ENCODE data around the gene ARHGEF39. TPM values are rescaled to one million over a fixed set of nuclear protein-coding genes. Genes with fewer than 3 reads are reported as not detected.

Gene ARHGEF39
- total RNA-seq, 1 donor from 2014 or later, result 28.0 TPM

- Mint-ChIP-seq H3K9me3 (no peaks in the 10 kb centered on the region), H3K27ac (ENCODE audit: unreplicated experiment) (no peak overlapping the region), H3K36me3 (ENCODE audit: low read depth) (peaks cover 30% of the 10 kb centered on the region), H3K27me3 (ENCODE audit: low read depth) (no peaks in the 10 kb centered on the region), H3K4me3 (no peak overlapping the region), H3K4me1 (no peaks in the 10 kb centered on the region)
- TF ChIP-seq CTCF (conservative IDR thresholded peaks at IDR 0.05), result no peak
- no peak for DNase-seq (ENCODE audit: low read depth, low spot score)
Observed at GRCh38 chr9:35711501-35712428, 46.8 kb upstream of the ARHGEF39 start.

- Mint-ChIP-seq H3K4me1 (no peaks in the 10 kb centered on the region), H3K4me3 (no peak overlapping the region), H3K36me3 (ENCODE audit: low read depth) (peaks cover 24% of the 10 kb centered on the region), H3K27me3 (ENCODE audit: low read depth) (no peaks in the 10 kb centered on the region), H3K27ac (ENCODE audit: unreplicated experiment) (no peak overlapping the region), H3K9me3 (no peaks in the 10 kb centered on the region)
- no peak for TF ChIP-seq CTCF (conservative IDR thresholded peaks at IDR 0.05)
- DNase-seq (ENCODE audit: low read depth, low spot score), result no peak
Observed at GRCh38 chr9:35710818-35711500, 46.0 kb upstream of the ARHGEF39 start.

- no peaks in the 10 kb centered on the region for H3K27me3 Mint-ChIP-seq (ENCODE audit: low read depth)
- DNase-seq (ENCODE audit: low read depth, low spot score), result no peak
- no peaks in the 10 kb centered on the region for H3K4me1 Mint-ChIP-seq
- no peak for TF ChIP-seq CTCF (conservative IDR thresholded peaks at IDR 0.05)
- peaks cover 31% of the 10 kb centered on the region for H3K36me3 Mint-ChIP-seq (ENCODE audit: low read depth)
- no peak overlapping the region for H3K27ac Mint-ChIP-seq (ENCODE audit: unreplicated experiment)
- no peak overlapping the region for H3K4me3 Mint-ChIP-seq
- H3K9me3 Mint-ChIP-seq, result no peaks in the 10 kb centered on the region
Observed at GRCh38 chr9:35708146-35708545, 43.2 kb upstream of the ARHGEF39 start.

GRCh38 chr9:35706951-35707350, 42.0 kb upstream of the ARHGEF39 start:
- TF ChIP-seq CTCF (conservative IDR thresholded peaks at IDR 0.05), result no peak
- no peaks in the 10 kb centered on the region for H3K27me3 Mint-ChIP-seq (ENCODE audit: low read depth)
- H3K4me1 Mint-ChIP-seq, result no peaks in the 10 kb centered on the region
- no peak overlapping the region for H3K27ac Mint-ChIP-seq (ENCODE audit: unreplicated experiment)
- peaks cover 37% of the 10 kb centered on the region for H3K36me3 Mint-ChIP-seq (ENCODE audit: low read depth)
- no peak overlapping the region for H3K4me3 Mint-ChIP-seq
- no peaks in the 10 kb centered on the region for H3K9me3 Mint-ChIP-seq
- DNase-seq (ENCODE audit: low read depth, low spot score), result no peak

GRCh38 chr9:35705836-35706430, 40.9 kb upstream of the ARHGEF39 start:
- H3K4me1 Mint-ChIP-seq, result no peaks in the 10 kb centered on the region
- DNase-seq (ENCODE audit: low read depth, low spot score), result no peak
- TF ChIP-seq CTCF (conservative IDR thresholded peaks at IDR 0.05), result no peak
- no peaks in the 10 kb centered on the region for H3K27me3 Mint-ChIP-seq (ENCODE audit: low read depth)
- H3K4me3 Mint-ChIP-seq, result no peak overlapping the region
- no peaks in the 10 kb centered on the region for H3K9me3 Mint-ChIP-seq
- H3K36me3 Mint-ChIP-seq (ENCODE audit: low read depth), result peaks cover 32% of the 10 kb centered on the region
- no peak overlapping the region for H3K27ac Mint-ChIP-seq (ENCODE audit: unreplicated experiment)
